A673 (cell line): ENCODE results near the gene GPRC5C. TPM values are rescaled to one million over a fixed set of nuclear protein-coding genes. Genes with fewer than 3 reads are reported as not detected.

ENCODE experiments used
- BruUV-seq: library from RNA; stranded (reverse); fragments of 400-500 nt; replicated peaks from 2 replicates; lab custom pipeline; 2021; lab: Mats Ljungman, UMichigan
- CTCF ChIA-PET: fragments of 300-600 bp; sonication (Branson Sonifier 250); formaldehyde crosslinking; loops from one replicate; lab custom pipeline; 2022; ENCODE audit warnings: antibody characterized with exemption; lab: Charles Lee
- POLR2A ChIA-PET: fragments of 300-600 bp; sonication (Branson Sonifier 250); formaldehyde crosslinking; loops from one replicate; lab custom pipeline; 2022; ENCODE audit warnings: antibody characterized with exemption; ENCODE audit not compliant: low non-redundant PET; lab: Charles Lee
- DNase-seq: peaks from one replicate; pipeline ENCODE4 v3.0.0-alpha.2; 2015; ENCODE audit warnings: low spot score
- H3K27ac ChIP-seq: fragments of 200-600 bp; sonication (generic); 2 replicates; pipeline ENCODE4 v1.5.1; 2016; ENCODE audit warnings: mixed run types, low read depth, mild to moderate bottlenecking, mixed read lengths, antibody characterized with exemption, low read length; ENCODE audit not compliant: poor library complexity, severe bottlenecking
- H3K27me3 ChIP-seq: fragments of 200-600 bp; sonication (generic); replicated peaks from 2 replicates; pipeline ENCODE4 v1.6.1; 2017; ENCODE audit warnings: mixed run types, low read depth, mild to moderate bottlenecking, mixed read lengths, antibody characterized with exemption, low read length; ENCODE audit not compliant: insufficient read depth, poor library complexity
- H3K36me3 ChIP-seq: fragments of 200-600 bp; sonication (generic); 2 replicates; pipeline ENCODE4 v1.6.1; 2016; ENCODE audit warnings: mixed run types, mild to moderate bottlenecking, mixed read lengths, antibody characterized with exemption, low read length; ENCODE audit not compliant: insufficient read depth, poor library complexity, severe bottlenecking
- H3K4me1 ChIP-seq: fragments of 200-600 bp; sonication (generic); 2 replicates; pipeline ENCODE4 v1.6.1; 2017; ENCODE audit warnings: mixed run types, mild to moderate bottlenecking, mixed read lengths, antibody characterized with exemption, low read length; ENCODE audit not compliant: insufficient read depth, poor library complexity, severe bottlenecking
- H3K4me3 ChIP-seq: fragments of 200-600 bp; sonication (generic); 2 replicates; pipeline ENCODE4 v1.5.1; 2016; ENCODE audit warnings: low read depth, mixed run types, mild to moderate bottlenecking, mixed read lengths, low read length; ENCODE audit not compliant: poor library complexity, severe bottlenecking
- H3K9me3 ChIP-seq: fragments of 200-600 bp; sonication (generic); 2 replicates; pipeline ENCODE4 v1.6.1; 2016; ENCODE audit warnings: mixed run types, low read depth, mild to moderate bottlenecking, mixed read lengths, antibody characterized with exemption, low read length; ENCODE audit not compliant: poor library complexity, severe bottlenecking
- EZH2 ChIP-seq: fragments of 200-600 bp; sonication (generic); IDR thresholded peaks from 2 replicates; pipeline ENCODE4 v1.6.1; 2017; ENCODE audit warnings: borderline replicate concordance, low read depth, mild to moderate bottlenecking, mixed read lengths, antibody characterized with exemption, low read length; ENCODE audit not compliant: poor library complexity, severe bottlenecking
- intact Hi-C: fragments of 100-400 bp; cut with micrococcal nuclease; formaldehyde crosslinking; loops from one replicate; pipeline ENCODE4 v1.10.0; 2022; ENCODE audit not compliant: unreplicated experiment
- total RNA-seq: library from RNA; stranded (reverse); gene quantifications from 2 replicates; pipeline ENCODE4 v1.2.3, GENCODE V29; 2021
- TF ChIP-seq, protein P1 (sequence below): fragments of 300-800, 200-600 bp; sonication (generic); conservative IDR thresholded peaks from 2 replicates; pipeline ENCODE4 v1.5.1; 2017; ENCODE audit warnings: low read depth, mild to moderate bottlenecking, antibody characterized with exemption, low read length, moderate library complexity, mixed read lengths

Gene GPRC5C
- total RNA-seq, 1 experiment from 2014 or later = not detected

DNA sequence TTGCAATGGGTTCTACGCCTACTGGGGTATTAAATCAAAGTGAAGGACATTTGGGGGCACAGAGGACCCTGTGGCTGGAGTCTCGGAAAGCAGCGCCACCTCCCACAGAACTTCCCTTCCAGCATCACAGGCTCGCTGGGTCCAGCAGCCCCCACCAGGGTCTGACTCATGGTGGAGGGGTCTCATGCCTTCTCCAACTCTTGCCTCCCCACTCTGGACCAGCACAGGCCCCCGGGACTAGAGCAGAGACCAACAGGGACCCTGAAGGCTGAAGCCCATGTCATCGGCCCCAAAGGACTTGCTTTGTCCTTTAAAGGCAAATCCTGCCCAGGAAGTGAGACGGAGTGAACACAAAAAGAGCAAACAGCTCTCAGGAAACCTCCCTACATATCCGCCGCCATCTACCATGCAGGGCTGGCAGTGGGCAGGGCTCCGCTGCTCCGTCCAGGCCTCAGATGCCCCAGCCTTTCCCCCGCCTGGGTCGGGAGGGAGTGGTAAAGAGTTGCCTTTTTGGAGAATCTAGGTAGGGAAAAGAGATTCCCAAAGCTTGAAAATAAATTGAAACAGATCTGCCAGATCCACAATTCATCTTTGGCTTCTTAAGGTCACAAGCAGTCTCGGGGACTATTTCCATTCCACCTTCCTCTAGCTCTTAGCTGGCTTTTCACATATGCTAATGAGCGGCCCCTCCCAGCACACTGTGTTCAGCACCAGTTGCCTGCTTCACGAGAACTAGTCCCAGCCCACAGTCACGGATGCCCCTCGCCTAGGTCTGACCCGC, 2.1 kb upstream of the GPRC5C start:
- no peak for DNase-seq
- Histone ChIP-seq H3K27ac (no peak overlapping the region), H3K27me3 (peaks cover 48% of the 10 kb centered on the region), H3K36me3 (no peaks in the 10 kb centered on the region), H3K9me3 (no peaks in the 10 kb centered on the region), H3K4me3 (no peak overlapping the region), H3K4me1 (peaks cover 14% of the 10 kb centered on the region)
- TF ChIP-seq, protein P1, sequence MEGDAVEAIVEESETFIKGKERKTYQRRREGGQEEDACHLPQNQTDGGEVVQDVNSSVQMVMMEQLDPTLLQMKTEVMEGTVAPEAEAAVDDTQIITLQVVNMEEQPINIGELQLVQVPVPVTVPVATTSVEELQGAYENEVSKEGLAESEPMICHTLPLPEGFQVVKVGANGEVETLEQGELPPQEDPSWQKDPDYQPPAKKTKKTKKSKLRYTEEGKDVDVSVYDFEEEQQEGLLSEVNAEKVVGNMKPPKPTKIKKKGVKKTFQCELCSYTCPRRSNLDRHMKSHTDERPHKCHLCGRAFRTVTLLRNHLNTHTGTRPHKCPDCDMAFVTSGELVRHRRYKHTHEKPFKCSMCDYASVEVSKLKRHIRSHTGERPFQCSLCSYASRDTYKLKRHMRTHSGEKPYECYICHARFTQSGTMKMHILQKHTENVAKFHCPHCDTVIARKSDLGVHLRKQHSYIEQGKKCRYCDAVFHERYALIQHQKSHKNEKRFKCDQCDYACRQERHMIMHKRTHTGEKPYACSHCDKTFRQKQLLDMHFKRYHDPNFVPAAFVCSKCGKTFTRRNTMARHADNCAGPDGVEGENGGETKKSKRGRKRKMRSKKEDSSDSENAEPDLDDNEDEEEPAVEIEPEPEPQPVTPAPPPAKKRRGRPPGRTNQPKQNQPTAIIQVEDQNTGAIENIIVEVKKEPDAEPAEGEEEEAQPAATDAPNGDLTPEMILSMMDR = no peak
- TF ChIP-seq EZH2 = no peak
- CTCF ChIA-PET = interaction anchor here (0.7 kb wide), 1 partner anchor 825 kb away, joined by 3 read pairs; no protein-coding TSS in a partner anchor
- POLR2A ChIA-PET = interaction anchor here (0.5 kb wide), 1 partner anchor 1175 kb away, joined by 3 read pairs; no protein-coding TSS in a partner anchor
- no TSS peak for BruUV-seq
- intact Hi-C loops = no loop called here

DNA sequence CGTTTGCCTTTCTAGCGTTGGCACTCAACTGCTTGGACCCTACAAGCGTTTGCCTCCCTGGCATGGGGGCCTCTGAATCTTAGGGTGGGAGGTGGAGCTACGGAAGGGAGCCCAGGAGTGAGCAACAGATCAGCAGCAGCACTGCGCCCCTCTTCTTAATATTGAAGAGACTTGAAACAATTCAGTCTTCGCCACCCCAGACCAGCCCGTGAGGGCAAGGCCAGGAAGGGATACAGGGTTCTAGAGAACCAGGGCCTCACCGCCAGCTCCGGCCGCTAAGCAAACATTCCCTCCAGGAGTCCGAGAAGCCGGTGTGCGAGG, 1.5 kb upstream of the GPRC5C start:
- POLR2A ChIA-PET = interaction anchor here (0.5 kb wide), 1 partner anchor 1174 kb away, joined by 3 read pairs; no protein-coding TSS in a partner anchor
- CTCF ChIA-PET = interaction anchor here (0.7 kb wide), 1 partner anchor 826 kb away, joined by 3 read pairs; no protein-coding TSS in a partner anchor
- intact Hi-C loops = no loop called here
- Histone ChIP-seq H3K4me1 (peaks cover 14% of the 10 kb centered on the region), H3K27me3 (peaks cover 44% of the 10 kb centered on the region), H3K4me3 (peak overlapping the region; percentile 48), H3K27ac (no peak overlapping the region), H3K9me3 (no peaks in the 10 kb centered on the region), H3K36me3 (no peaks in the 10 kb centered on the region)
- BruUV-seq = no TSS peak
- TF ChIP-seq, protein P1 = no peak
- no peak for TF ChIP-seq EZH2
- no peak for DNase-seq

DNA sequence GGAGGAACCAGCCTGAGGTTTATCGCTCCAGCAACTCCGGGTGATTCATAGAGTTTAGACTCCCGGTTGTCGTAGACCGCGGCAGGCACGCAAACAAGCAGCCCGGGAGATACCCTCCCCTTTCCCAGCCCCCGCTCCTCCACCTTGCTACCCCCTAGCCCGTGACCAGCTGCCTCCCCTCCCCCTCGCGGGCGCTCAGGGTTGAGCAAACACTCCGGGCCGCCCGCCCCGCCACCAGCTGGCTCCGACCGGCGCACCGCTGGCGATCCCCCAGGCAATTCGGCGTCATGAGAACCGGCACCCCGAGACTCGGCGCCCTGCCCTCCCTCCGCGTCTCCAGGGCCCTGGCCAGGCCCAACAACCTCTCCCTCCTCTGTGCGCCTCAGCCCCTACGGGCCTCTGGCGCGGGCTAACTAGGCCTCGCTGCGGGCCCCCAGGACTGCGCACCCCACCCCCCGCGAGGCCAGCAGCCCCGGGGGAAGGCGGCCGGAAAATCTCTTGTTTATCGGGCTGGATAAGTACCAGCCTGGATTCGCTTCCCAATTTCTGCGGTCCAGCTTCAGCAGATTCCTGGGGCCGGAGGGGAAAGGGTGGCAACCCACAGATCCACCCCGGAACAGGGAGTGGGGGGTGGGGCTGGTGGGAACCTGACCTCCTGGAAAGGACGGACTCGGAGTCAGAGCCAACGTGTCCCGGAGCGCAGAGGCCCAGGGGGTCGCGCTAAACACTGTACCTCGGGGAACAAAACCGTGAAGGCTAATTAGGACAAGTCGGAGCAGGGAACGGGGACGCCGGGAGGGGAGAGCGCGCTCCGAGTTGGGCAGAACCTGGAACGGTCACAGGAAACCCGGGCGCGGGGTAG, 951 bp upstream of the GPRC5C start:
- Histone ChIP-seq H3K9me3 (no peaks in the 10 kb centered on the region), H3K36me3 (no peaks in the 10 kb centered on the region), H3K27me3 (peaks cover 44% of the 10 kb centered on the region), H3K27ac (no peak overlapping the region), H3K4me1 (peaks cover 14% of the 10 kb centered on the region), H3K4me3 (peak overlapping the region; percentile 48)
- no TSS peak for BruUV-seq
- intact Hi-C loops = no loop called here
- ChIA-PET POLR2A (interaction anchor here (0.5 kb wide), 1 partner anchor 1174 kb away, joined by 3 read pairs; no protein-coding TSS in a partner anchor), CTCF (no interaction called here)
- TF ChIP-seq, protein P1 = no peak
- TF ChIP-seq EZH2 = peak; percentile 54
- DNase-seq = no peak
